HG03439 (cell line): ENCODE results near the gene CFAP91.

Experiments used
- ATAC-seq: cut with Tn5 transposase; IDR thresholded peaks from one replicate; pipeline ENCODE4 v1.9.1; 2021; ENCODE audit warnings: mild to moderate bottlenecking, moderate library complexity; ENCODE audit not compliant: unreplicated experiment

Gene CFAP91

DNA sequence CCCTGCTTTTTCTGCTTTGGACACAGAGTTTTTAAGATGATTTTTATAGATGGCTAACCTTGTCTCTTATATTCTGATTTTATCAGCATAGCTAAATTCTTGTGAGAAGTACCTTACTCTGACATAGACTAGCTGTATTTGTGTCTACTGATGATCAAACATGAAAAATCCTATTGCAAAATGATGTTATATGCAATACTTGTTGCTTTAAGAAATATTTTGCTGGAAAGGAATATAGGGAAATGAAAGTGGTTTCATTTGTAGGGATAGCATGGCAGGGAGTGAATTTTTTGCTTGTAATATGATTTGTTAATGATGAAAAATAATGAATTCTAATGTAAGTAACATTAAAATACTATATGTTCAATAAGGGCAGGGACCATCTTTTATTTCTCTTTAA lies 35.9 kb downstream of the CFAP91 start:
- no peak for ATAC-seq

GRCh38 chr3:119741657-119742590 lies 39.1 kb downstream of the CFAP91 start:
- no peak for ATAC-seq

DNA sequence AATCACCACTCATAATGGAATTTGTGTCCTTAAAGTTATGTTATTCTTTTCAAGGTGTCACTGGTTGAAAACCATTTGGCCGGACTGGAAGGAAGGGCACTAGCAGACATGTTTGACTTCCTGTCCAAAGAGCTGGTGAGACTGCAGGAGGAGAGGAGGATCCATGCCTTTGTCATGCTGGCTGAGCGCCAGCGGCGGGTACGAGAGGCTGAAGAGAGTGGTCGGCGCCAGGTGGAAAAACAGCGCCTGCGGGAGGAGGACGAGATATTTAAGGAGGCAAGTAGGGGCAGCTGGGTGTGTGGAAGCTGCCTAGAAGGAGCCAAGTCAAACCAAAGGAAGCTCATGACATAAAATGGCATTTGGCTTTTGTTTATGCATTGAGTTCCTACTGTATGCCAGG lies 41.1 kb downstream of the CFAP91 start:
- no peak for ATAC-seq

- ATAC-seq, result no peak
These were observed 43.1 kb downstream of the CFAP91 start for GRCh38 chr3:119745942-119746341.

DNA sequence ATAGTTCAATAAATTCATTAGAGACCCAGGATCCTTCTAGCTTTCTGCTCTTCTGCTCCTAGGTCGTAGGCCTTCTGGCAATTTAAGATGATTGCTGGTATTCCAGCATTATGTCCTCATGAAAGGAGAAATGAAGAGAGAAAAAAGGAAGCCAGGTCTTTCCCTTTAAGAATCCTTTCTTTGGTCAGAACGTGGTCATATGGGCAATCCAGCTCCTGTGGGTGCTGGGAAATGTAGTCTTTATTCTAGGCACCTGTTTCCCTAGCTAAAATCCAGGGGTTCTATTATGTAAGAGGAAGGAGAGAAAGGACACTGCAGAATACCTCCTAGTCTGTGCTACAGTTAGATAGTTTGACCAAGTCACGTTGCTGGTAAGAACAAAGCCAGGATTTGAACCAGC lies 43.6 kb downstream of the CFAP91 start:
- ATAC-seq, result no peak

DNA sequence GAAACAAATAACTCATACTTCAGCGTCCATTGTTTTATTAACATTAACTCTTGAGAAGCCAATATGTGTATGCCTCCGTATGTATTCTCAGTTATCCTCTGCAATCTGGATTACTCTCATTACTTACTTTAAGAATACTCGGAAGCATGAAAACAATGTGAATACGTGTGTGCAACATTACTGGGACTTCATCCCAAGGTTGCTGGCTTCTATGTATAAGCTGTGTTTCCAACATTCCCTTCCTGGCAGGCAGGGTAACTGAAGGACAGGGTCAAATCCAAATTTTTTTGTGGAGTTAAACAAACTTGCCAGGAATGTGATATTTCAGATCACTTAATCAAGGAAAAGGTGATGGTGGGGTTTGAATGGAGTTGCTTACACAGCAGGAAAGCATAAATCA lies 44.5 kb downstream of the CFAP91 start:
- no peak for ATAC-seq

GRCh38 chr3:119748991-119749390 lies 46.2 kb downstream of the CFAP91 start:
- ATAC-seq, result no peak

- ATAC-seq, result no peak
These were observed 48.6 kb downstream of the CFAP91 start for GRCh38 chr3:119751423-119751822.
